Fibroblast of peridontal ligament (primary cell): ENCODE data around the gene LY6G6D.

Experiments
- DNase-seq: peaks from one replicate; pipeline ENCODE4 v3.0.0-alpha.2; 2010; ENCODE audit errors: extremely low read depth

The LY6G6D gene

GRCh38 chr6:31764198-31764597, 49.0 kb downstream of the LY6G6D start:
- no peak for DNase-seq

GRCh38 chr6:31765559-31765909, 50.4 kb downstream of the LY6G6D start:
- DNase-seq = no peak

GRCh38 chr6:31765910-31766794, 51.0 kb downstream of the LY6G6D start:
- DNase-seq = no peak

GRCh38 chr6:31767096-31767645, 52.0 kb downstream of the LY6G6D start:
- DNase-seq = no peak
